GM21528 (cell line): ENCODE results near the gene XK.

ENCODE experiments used
- ATAC-seq: cut with Tn5 transposase; IDR thresholded peaks from one replicate; pipeline ENCODE4 v1.9.1; 2021; ENCODE audit warnings: mild to moderate bottlenecking, moderate library complexity; ENCODE audit not compliant: unreplicated experiment, low FRiP score

The XK gene

DNA sequence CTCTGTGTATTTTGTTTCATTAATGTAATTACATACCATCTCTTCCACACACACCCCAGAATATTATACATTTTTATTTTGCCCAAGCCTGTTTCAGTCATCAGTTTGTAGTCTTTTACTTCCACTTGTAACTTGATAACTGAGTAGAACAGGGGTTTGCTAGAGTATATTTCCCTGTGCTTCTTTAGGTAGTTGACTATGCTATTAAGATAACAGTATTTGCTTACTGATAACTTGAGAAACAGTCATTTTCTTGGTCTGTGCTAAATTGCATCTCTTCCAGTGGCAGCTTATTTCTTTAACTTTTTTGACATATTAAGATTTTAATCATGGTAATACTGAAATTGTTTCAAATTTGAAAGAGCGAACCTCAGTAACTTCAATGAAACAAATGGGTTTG lies 7.0 kb upstream of the XK start:
- no peak for ATAC-seq

DNA sequence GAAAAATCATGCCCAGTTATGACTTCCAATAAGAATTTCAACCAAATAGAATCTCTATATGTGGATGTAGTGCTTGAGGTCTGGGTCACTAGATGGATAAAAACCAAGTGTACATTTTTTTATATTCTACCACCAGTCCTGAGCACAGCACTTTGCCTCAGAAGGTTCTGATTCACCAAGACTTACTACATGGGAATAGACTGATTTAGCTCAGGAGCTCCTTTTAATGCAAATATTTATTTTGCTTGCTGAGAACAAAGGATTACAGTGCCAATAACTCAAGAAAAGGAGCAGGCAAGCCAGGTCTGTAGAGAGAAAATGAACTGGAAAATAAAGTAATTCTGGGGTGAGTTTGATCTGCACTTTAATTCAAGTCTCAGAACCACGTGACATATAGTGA lies 6.4 kb upstream of the XK start:
- ATAC-seq: no peak

DNA sequence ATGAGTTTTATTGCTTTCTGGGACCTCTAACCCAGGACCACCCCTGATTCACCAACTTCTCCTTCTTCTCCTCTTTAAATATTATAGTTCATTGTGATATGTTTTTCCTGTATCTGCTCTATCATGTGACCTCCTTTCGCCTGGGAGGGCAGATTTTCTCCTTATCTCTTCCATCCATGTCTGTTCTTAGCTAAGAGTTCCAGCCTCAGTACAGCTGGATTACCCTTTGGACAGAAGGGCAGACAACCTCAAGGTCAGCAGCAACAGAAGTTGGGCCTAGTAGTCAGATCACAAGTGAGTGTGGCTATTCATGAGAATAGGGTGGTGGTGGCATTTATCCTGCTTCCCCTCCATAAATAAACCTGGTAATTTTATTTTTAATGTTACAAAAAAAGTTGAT lies 5.7 kb upstream of the XK start:
- ATAC-seq: no peak

DNA sequence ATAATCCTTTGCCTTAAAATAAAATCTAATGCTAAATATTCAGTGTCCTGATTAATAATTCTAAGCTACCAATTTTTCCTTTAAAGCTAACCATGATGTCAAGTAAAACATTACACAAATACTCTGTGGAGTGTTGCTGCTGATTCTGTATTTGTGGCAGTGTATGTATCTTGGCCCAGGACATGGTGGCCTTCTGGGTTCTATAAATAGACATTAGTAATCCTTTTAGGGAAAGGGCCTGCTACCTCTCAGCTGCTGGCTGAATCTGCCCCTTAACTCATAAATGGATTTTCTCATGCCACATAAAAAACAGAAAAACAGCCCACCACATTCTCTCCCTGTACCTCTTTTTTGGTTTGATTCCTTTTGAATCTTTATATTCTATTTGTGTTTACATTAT lies 1.2 kb upstream of the XK start:
- no peak for ATAC-seq

DNA sequence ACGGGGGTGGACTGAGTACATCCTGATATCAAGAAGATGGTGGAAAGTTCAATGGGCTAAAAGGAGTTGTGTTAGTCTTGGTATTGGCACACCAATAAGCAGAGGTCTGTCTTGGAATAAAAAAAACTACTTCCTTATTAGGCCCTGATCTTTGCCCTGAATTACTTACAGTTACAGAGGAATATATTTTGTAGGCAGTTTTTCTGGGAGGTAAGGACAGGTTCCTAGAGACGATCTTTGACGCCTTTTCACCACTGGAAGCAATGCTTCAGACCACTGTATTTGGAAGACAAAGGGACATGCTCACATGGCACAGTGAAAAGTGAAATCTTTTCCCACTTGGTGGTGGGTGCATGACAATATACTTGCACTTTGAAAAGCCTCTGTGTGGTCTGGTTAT lies 618 bp upstream of the XK start:
- no peak for ATAC-seq

DNA sequence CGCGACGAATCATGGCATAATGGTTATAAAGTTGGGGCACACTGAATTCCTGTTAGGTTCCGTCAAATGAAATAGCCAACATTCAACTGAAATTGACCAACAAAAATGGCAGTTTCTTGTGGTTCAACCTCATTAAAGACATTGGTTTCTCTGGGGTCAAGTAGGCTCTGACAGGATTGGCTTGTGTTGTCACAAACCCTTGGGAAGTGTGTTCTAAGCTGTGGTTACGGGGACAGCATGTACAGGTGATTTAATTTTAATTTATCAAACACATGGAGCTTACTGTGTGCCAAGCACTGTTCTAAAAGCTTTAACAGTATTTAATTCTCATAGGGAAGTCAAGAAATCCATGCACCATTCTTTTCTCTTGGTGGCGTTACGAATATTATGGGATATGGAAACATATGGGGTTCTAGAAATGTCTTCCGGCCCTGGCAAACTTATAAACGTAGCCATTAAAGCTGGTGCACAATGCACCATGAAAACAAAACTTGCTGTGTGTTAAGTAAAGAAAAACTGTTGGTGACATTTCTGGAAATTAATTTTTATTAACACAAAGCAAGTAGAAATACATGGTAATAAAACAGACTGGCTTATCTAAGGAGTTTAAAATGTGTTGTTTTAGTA lies 891 bp downstream of the XK start:
- ATAC-seq: no peak

GRCh38 chrX:37686996-37687395 lies 1.4 kb downstream of the XK start:
- ATAC-seq: no peak

GRCh38 chrX:37690119-37690518 lies 4.5 kb downstream of the XK start:
- ATAC-seq: no peak

DNA sequence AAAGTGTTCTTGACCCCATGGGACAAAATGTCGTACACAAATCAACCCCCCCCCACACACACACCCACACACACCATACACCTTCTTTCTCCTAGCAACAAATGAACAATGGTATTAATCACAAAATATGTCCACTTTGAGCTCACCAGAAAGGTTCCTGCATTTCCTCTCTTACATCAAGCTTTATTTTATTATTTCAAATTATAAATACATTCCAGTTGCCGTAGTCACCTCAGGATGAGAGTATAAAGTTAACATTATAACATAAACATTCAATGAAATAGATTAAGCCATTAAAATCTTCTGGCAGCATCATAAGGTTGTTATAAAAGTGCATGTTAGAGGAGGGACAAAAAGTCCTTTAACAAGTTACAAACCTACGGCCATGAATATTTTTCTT lies 7.3 kb downstream of the XK start:
- ATAC-seq: no peak

- ATAC-seq: no peak
These were observed 11.7 kb downstream of the XK start for GRCh38 chrX:37697169-37697760.

DNA sequence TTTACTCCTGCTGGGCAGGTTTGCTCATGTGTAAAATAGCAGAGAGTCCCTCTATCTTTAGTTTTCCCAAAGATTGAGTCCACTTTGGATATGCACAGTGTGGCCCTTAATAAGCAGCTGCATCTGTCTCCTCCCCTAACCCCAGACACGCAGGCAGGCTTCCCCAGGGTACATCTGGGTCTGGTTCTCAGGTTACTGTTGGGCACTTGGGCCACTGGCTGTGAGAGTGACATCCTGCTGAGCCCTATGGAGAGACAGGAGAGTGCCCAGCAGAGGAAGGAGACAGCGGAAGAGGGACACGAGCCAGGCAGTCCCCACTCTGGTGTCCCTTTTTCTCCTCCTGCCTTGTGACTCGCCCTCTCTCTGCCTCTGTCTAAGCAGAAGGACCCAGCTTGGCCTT lies 16.0 kb downstream of the XK start:
- ATAC-seq: no peak

DNA sequence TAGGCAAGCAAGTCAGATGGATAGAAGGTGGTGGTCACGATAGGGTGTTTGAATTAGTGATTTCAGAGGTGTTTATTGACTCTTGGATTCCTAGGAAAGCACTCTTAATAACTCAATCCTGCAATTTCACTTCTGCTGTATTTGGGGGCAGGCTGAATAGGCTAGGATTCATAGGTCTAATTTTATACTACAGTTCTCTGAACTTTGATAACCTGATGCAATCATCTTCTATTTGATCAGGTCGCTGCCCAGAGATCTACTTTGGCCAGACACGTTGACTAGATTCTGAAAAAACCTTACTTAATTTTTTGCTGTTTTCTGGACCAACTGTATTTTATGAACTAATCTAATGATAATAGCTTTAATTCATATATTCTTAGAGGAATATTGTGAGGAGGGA lies 26.4 kb downstream of the XK start:
- no peak for ATAC-seq

DNA sequence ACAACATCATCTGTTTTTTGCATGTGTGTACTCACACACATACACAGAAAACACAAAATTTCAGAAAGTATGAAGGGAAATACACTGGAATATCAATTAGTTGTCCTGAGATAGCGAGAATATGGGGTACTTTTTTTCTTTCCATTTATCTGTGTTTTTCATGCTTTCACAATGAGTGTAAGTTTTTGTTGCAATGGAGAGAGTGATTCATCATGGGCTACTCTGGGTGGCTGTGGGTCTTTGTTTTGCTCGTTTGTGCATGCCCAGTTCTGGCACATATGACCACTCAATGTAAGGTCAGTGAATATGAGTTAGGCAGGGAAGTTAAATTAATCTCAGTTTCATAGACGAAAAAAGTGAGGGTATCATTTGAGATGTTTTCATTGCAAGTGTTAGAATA lies 26.9 kb downstream of the XK start:
- no peak for ATAC-seq

DNA sequence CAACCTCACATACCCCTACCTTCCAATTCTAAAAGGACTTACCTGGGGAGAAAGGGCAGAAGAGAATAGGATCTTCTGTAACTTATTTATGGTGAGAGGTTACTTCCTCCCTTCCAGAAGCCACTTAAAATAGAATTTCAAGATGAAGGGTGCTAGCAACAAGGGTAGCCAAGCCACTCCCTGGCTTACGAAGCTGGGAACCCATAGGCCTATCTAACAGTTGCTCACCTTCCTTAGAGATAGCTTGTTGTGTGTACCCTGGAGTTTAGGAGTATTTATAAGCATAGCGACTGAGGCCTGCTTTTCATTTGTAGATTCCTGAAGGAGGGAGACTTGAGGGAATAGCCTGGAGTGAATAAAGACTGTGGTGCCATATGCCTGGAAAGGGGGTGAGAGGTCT lies 28.9 kb downstream of the XK start:
- ATAC-seq: no peak

GRCh38 chrX:37716602-37717001 lies 31.0 kb downstream of the XK start:
- no peak for ATAC-seq

DNA sequence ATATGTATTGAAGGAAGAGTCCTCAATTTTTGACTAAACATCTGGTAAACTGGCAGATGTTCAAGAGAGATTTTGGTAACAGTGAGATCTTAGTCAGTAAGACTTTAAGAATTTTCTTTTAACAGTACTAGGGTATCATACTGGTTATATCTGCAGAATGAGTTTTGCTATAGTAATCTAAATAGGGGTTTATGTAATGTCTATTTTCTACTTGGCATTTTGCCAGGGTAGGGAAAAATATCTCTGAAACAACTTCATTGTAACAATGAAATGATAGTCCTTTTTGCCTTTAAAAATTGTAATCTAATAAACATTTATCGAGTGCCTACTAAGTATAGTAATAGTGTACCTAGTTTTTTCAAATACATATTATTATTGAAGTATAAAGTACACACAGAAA lies 32.1 kb downstream of the XK start:
- ATAC-seq: no peak

GRCh38 chrX:37722595-37722994 lies 37.0 kb downstream of the XK start:
- ATAC-seq: no peak

GRCh38 chrX:37726346-37726745 lies 40.8 kb downstream of the XK start:
- no peak for ATAC-seq

GRCh38 chrX:37745354-37745753 lies 59.8 kb downstream of the XK start:
- no peak for ATAC-seq

DNA sequence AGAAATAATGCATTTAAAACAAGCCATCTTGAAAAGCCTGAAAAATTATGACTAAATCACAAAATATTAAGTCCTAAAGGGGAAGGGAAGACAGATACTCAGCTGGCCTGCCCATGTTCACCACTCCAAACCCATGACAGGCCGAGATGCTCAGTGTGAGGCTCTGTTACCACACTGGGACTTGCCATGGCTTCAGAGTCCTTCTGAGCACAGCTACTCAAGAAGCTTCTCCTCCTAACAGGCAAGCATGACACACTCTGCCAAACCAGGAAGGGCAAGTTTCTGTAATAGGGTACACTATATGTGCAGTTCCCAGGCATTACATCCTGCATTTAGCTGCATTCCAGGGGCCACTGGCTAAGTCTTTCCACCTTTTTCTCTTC lies 60.2 kb downstream of the XK start:
- ATAC-seq: peak; percentile 44

GRCh38 chrX:37746218-37746941 lies 60.8 kb downstream of the XK start:
- ATAC-seq: peak; percentile 95

DNA sequence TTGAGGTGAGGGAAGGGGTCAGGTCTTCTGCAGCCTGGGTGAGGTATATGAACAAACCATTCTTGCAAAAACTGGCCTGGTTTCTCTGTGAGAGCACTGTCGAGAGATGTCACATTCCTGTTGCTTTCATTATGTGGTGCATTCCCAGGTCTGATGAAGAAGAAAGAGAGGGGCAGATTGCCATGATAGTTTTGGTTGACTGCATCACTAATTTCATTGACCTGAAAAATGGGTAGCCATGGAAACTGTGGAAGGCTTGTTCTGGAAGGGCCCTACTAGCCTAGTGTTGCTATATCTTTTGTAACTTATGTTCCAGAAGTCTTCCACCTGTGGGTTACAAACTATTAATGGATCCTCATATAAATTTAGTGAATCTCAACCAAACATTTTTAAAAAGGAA lies 61.4 kb downstream of the XK start:
- no peak for ATAC-seq
